ENCODE results near the gene PLPPR2.

DNA sequence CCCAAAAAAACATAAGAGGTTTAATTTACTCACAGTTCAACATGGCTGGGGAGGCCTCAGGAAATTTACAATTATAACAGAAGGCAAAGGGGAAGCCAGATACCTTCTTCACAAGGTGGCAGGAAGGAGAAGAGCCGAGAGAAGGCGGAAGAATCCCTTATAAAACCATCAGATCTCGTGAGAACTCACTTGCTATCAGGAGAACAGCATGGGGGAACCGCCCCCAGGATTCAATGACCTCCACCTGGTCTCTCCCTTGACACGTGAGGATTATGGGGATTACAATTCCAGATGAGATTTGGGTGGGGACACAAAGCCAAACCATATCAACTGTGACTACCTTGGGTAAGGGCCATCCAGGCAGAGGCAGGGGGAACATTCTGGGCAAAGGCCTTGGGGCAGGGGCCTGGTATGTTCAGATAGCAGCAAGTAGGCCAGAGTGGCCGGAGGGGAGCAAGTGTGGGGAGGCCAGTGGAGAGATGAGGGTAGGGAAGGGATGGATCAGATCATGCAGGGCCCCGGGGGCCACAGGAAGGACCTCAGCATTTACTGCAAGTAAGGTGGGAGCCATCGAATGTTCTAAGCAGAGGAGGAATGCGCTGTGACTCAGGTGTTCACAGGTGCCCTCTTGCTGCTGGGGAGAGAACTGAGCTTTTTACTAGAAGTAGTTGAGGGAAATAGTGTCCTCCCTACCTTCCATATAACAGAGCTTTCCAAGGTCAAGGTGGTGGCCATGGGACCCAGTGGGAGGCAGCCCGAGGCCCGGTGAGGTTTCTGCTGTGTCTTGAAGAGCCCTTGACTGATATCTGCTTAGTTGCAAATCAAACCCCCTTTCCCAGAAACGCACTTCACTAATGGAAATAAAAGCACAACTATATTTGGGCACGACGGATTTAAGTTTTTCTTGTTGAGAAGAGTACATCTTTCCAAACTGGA, 33.8 kb upstream of the PLPPR2 start:
- TF ChIP-seq PRDM15 (CRISPR knock-in tag; IDR thresholded peaks at IDR 0.05) (no peak), CTCF (IDR thresholded peaks at IDR 0.05) (no peak), FOXP1 (CRISPR knock-in tag; IDR thresholded peaks at IDR 0.05; ENCODE audit: borderline replicate concordance) (no peak), ETV6 (CRISPR knock-in tag; IDR thresholded peaks at IDR 0.05) (no peak), SP1 (CRISPR knock-in tag; conservative IDR thresholded peaks at IDR 0.05) (no peak), FOXK1 (CRISPR knock-in tag; IDR thresholded peaks at IDR 0.05) (no peak), ZNF232 (CRISPR knock-in tag; IDR thresholded peaks at IDR 0.05) (no peak), JUN (CRISPR knock-in tag; IDR thresholded peaks at IDR 0.05) (no peak), MAX (CRISPR knock-in tag; IDR thresholded peaks at IDR 0.05) (no peak), ZBTB21 (CRISPR knock-in tag; IDR thresholded peaks at IDR 0.05; ENCODE audit: borderline replicate concordance) (no peak), NFYB (CRISPR knock-in tag; conservative IDR thresholded peaks at IDR 0.05; ENCODE audit: low read depth) (no peak)
- TF ChIP-seq, protein P1, sequence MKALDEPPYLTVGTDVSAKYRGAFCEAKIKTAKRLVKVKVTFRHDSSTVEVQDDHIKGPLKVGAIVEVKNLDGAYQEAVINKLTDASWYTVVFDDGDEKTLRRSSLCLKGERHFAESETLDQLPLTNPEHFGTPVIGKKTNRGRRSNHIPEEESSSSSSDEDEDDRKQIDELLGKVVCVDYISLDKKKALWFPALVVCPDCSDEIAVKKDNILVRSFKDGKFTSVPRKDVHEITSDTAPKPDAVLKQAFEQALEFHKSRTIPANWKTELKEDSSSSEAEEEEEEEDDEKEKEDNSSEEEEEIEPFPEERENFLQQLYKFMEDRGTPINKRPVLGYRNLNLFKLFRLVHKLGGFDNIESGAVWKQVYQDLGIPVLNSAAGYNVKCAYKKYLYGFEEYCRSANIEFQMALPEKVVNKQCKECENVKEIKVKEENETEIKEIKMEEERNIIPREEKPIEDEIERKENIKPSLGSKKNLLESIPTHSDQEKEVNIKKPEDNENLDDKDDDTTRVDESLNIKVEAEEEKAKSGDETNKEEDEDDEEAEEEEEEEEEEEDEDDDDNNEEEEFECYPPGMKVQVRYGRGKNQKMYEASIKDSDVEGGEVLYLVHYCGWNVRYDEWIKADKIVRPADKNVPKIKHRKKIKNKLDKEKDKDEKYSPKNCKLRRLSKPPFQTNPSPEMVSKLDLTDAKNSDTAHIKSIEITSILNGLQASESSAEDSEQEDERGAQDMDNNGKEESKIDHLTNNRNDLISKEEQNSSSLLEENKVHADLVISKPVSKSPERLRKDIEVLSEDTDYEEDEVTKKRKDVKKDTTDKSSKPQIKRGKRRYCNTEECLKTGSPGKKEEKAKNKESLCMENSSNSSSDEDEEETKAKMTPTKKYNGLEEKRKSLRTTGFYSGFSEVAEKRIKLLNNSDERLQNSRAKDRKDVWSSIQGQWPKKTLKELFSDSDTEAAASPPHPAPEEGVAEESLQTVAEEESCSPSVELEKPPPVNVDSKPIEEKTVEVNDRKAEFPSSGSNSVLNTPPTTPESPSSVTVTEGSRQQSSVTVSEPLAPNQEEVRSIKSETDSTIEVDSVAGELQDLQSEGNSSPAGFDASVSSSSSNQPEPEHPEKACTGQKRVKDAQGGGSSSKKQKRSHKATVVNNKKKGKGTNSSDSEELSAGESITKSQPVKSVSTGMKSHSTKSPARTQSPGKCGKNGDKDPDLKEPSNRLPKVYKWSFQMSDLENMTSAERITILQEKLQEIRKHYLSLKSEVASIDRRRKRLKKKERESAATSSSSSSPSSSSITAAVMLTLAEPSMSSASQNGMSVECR (CRISPR knock-in tag; IDR thresholded peaks at IDR 0.05; ENCODE audit: borderline replicate concordance) = no peak
- TF ChIP-seq, protein P2, sequence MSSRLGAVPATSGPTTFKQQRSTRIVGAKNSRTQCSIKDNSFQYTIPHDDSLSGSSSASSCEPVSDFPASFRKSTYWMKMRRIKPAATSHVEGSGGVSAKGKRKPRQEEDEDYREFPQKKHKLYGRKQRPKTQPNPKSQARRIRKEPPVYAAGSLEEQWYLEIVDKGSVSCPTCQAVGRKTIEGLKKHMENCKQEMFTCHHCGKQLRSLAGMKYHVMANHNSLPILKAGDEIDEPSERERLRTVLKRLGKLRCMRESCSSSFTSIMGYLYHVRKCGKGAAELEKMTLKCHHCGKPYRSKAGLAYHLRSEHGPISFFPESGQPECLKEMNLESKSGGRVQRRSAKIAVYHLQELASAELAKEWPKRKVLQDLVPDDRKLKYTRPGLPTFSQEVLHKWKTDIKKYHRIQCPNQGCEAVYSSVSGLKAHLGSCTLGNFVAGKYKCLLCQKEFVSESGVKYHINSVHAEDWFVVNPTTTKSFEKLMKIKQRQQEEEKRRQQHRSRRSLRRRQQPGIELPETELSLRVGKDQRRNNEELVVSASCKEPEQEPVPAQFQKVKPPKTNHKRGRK (CRISPR knock-in tag; IDR thresholded peaks at IDR 0.05; ENCODE audit: borderline replicate concordance) = no peak
- TF ChIP-seq, protein P3, sequence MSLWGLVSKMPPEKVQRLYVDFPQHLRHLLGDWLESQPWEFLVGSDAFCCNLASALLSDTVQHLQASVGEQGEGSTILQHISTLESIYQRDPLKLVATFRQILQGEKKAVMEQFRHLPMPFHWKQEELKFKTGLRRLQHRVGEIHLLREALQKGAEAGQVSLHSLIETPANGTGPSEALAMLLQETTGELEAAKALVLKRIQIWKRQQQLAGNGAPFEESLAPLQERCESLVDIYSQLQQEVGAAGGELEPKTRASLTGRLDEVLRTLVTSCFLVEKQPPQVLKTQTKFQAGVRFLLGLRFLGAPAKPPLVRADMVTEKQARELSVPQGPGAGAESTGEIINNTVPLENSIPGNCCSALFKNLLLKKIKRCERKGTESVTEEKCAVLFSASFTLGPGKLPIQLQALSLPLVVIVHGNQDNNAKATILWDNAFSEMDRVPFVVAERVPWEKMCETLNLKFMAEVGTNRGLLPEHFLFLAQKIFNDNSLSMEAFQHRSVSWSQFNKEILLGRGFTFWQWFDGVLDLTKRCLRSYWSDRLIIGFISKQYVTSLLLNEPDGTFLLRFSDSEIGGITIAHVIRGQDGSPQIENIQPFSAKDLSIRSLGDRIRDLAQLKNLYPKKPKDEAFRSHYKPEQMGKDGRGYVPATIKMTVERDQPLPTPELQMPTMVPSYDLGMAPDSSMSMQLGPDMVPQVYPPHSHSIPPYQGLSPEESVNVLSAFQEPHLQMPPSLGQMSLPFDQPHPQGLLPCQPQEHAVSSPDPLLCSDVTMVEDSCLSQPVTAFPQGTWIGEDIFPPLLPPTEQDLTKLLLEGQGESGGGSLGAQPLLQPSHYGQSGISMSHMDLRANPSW (CRISPR knock-in tag; conservative IDR thresholded peaks at IDR 0.05; ENCODE audit: low read depth) = no peak

All from WTC11 (cell line).